ENCODE measurements around the gene WDFY4.

Gene WDFY4

GRCh38 chr10:48652344-48652743, 32.3 kb upstream of the WDFY4 start:
- Mint-ChIP-seq H3K36me3 (no peaks in the 10 kb centered on the region), H3K27me3 (peaks cover 15% of the 10 kb centered on the region), H3K27ac (no peak overlapping the region), H3K4me1 (peaks cover 4% of the 10 kb centered on the region), H3K4me3 (no peak overlapping the region), H3K9me3 (no peaks in the 10 kb centered on the region)

- H3K36me3 Mint-ChIP-seq, result no peaks in the 10 kb centered on the region
- H3K27ac Mint-ChIP-seq, result no peak overlapping the region
- peak overlapping the region; percentile 23 for H3K4me3 Mint-ChIP-seq
- no peaks in the 10 kb centered on the region for H3K9me3 Mint-ChIP-seq
- H3K27me3 Mint-ChIP-seq, result peaks cover 20% of the 10 kb centered on the region
- H3K4me1 Mint-ChIP-seq, result peaks cover 8% of the 10 kb centered on the region
Measured at GRCh38 chr10:48653347-48653746, 31.3 kb upstream of the WDFY4 start.

- no peak overlapping the region for H3K4me3 Mint-ChIP-seq
- H3K9me3 Mint-ChIP-seq, result no peaks in the 10 kb centered on the region
- H3K27ac Mint-ChIP-seq, result no peak overlapping the region
- peaks cover 10% of the 10 kb centered on the region for H3K4me1 Mint-ChIP-seq
- H3K27me3 Mint-ChIP-seq, result peaks cover 20% of the 10 kb centered on the region
- no peaks in the 10 kb centered on the region for H3K36me3 Mint-ChIP-seq
Measured at GRCh38 chr10:48653944-48654698, 30.6 kb upstream of the WDFY4 start.

GRCh38 chr10:48655411-48656240, 29.0 kb upstream of the WDFY4 start:
- no peak overlapping the region for H3K27ac Mint-ChIP-seq
- H3K9me3 Mint-ChIP-seq, result no peaks in the 10 kb centered on the region
- H3K27me3 Mint-ChIP-seq, result peaks cover 18% of the 10 kb centered on the region
- H3K36me3 Mint-ChIP-seq, result no peaks in the 10 kb centered on the region
- peaks cover 10% of the 10 kb centered on the region for H3K4me1 Mint-ChIP-seq
- peak overlapping the region; percentile 26 for H3K4me3 Mint-ChIP-seq

- H3K36me3 Mint-ChIP-seq, result no peaks in the 10 kb centered on the region
- peaks cover 10% of the 10 kb centered on the region for H3K4me1 Mint-ChIP-seq
- peaks cover 17% of the 10 kb centered on the region for H3K27me3 Mint-ChIP-seq
Measured at GRCh38 chr10:48656241-48656913, 28.3 kb upstream of the WDFY4 start.

GRCh38 chr10:48656914-48657305, 27.8 kb upstream of the WDFY4 start:
- H3K27ac Mint-ChIP-seq, result no peak overlapping the region
- peaks cover 10% of the 10 kb centered on the region for H3K4me1 Mint-ChIP-seq
- H3K9me3 Mint-ChIP-seq, result no peaks in the 10 kb centered on the region

More at GRCh38 chr10:48656241-48656913, 28.3 kb upstream of the WDFY4 start:
- no peaks in the 10 kb centered on the region for H3K9me3 Mint-ChIP-seq
- no peak overlapping the region for H3K27ac Mint-ChIP-seq
- peak overlapping the region; percentile 80 for H3K4me3 Mint-ChIP-seq

GRCh38 chr10:48657416-48657815, 27.3 kb upstream of the WDFY4 start:
- Mint-ChIP-seq H3K9me3 (no peaks in the 10 kb centered on the region), H3K27ac (no peak overlapping the region), H3K4me1 (peaks cover 10% of the 10 kb centered on the region), H3K36me3 (no peaks in the 10 kb centered on the region), H3K4me3 (no peak overlapping the region), H3K27me3 (peaks cover 13% of the 10 kb centered on the region)

More at GRCh38 chr10:48656914-48657305, 27.8 kb upstream of the WDFY4 start:
- Mint-ChIP-seq H3K36me3 (no peaks in the 10 kb centered on the region), H3K4me3 (no peak overlapping the region), H3K27me3 (peaks cover 13% of the 10 kb centered on the region)

- H3K4me3 Mint-ChIP-seq, result no peak overlapping the region
- peak overlapping the region; percentile 8 for H3K27ac Mint-ChIP-seq
- peaks cover 10% of the 10 kb centered on the region for H3K4me1 Mint-ChIP-seq
- no peaks in the 10 kb centered on the region for H3K36me3 Mint-ChIP-seq
- no peaks in the 10 kb centered on the region for H3K9me3 Mint-ChIP-seq
- H3K27me3 Mint-ChIP-seq, result peaks cover 13% of the 10 kb centered on the region
Measured at GRCh38 chr10:48658243-48658974, 26.3 kb upstream of the WDFY4 start.

GRCh38 chr10:48658975-48659269, 25.8 kb upstream of the WDFY4 start:
- Mint-ChIP-seq H3K27ac (no peak overlapping the region), H3K36me3 (no peaks in the 10 kb centered on the region), H3K4me3 (no peak overlapping the region), H3K4me1 (peaks cover 10% of the 10 kb centered on the region), H3K27me3 (peaks cover 13% of the 10 kb centered on the region), H3K9me3 (no peaks in the 10 kb centered on the region)

GRCh38 chr10:48659790-48660189, 24.9 kb upstream of the WDFY4 start:
- Mint-ChIP-seq H3K4me3 (no peak overlapping the region), H3K4me1 (peaks cover 10% of the 10 kb centered on the region), H3K9me3 (no peaks in the 10 kb centered on the region), H3K36me3 (no peaks in the 10 kb centered on the region), H3K27me3 (peaks cover 9% of the 10 kb centered on the region), H3K27ac (no peak overlapping the region)

GRCh38 chr10:48661441-48661840, 23.2 kb upstream of the WDFY4 start:
- Mint-ChIP-seq H3K9me3 (no peaks in the 10 kb centered on the region), H3K36me3 (no peaks in the 10 kb centered on the region), H3K4me1 (peaks cover 7% of the 10 kb centered on the region), H3K27me3 (peaks cover 7% of the 10 kb centered on the region), H3K27ac (no peak overlapping the region), H3K4me3 (no peak overlapping the region)

GRCh38 chr10:48667960-48668590, 16.6 kb upstream of the WDFY4 start:
- Mint-ChIP-seq H3K36me3 (no peaks in the 10 kb centered on the region), H3K4me1 (no peaks in the 10 kb centered on the region), H3K27ac (no peak overlapping the region), H3K4me3 (no peak overlapping the region), H3K9me3 (no peaks in the 10 kb centered on the region), H3K27me3 (peaks cover 4% of the 10 kb centered on the region)

- Mint-ChIP-seq H3K27ac (no peak overlapping the region), H3K4me3 (no peak overlapping the region), H3K36me3 (no peaks in the 10 kb centered on the region), H3K4me1 (no peaks in the 10 kb centered on the region), H3K9me3 (no peaks in the 10 kb centered on the region), H3K27me3 (peaks cover 4% of the 10 kb centered on the region)
Measured at GRCh38 chr10:48670978-48671913, 13.4 kb upstream of the WDFY4 start.

- H3K4me3 Mint-ChIP-seq, result no peak overlapping the region
- no peaks in the 10 kb centered on the region for H3K4me1 Mint-ChIP-seq
- H3K9me3 Mint-ChIP-seq, result no peaks in the 10 kb centered on the region
- peaks cover 4% of the 10 kb centered on the region for H3K27me3 Mint-ChIP-seq
- no peak overlapping the region for H3K27ac Mint-ChIP-seq
- no peaks in the 10 kb centered on the region for H3K36me3 Mint-ChIP-seq
Measured at GRCh38 chr10:48671914-48672595, 12.6 kb upstream of the WDFY4 start.

Data from activated naive CD4-positive, alpha-beta T cell treated with anti-CD3 and anti-CD28 coated beads, Interleukin-2, amount 50 U/mL, for 24 hours (primary cell).